GM13977 (cell line): ENCODE measurements around the gene NGEF.
A peak's percentile ranks its signal among the peaks of the same experiment; 100 is the strongest.

ENCODE experiments used
- DNase-seq: peaks from one replicate; pipeline ENCODE4 v3.0.0; 2012; ENCODE audit warnings: low spot score
- in situ Hi-C: fragments of 300-500 bp; cut with MboI; formaldehyde crosslinking; loops from one replicate; pipeline ENCODE4 v1.12.0; 2022; ENCODE audit warnings: low sequenced_read_pairs, low pct_unique_long_range_greater_than_20kb, mixed read lengths, inconsistent platforms; ENCODE audit not compliant: unreplicated experiment
- TF ChIP-seq, protein P1 (sequence below): IDR thresholded peaks from 2 replicates; pipeline ENCODE4 v1.5.1; 2012; ENCODE audit warnings: mild to moderate bottlenecking, control low read depth; ENCODE audit not compliant: insufficient read depth; ENCODE audit errors: extremely low read depth, missing control alignments

The NGEF gene

GRCh38 chr2:232846055-232846454, 167.0 kb downstream of the NGEF start:
- DNase-seq: no peak
- TF ChIP-seq, protein P1, sequence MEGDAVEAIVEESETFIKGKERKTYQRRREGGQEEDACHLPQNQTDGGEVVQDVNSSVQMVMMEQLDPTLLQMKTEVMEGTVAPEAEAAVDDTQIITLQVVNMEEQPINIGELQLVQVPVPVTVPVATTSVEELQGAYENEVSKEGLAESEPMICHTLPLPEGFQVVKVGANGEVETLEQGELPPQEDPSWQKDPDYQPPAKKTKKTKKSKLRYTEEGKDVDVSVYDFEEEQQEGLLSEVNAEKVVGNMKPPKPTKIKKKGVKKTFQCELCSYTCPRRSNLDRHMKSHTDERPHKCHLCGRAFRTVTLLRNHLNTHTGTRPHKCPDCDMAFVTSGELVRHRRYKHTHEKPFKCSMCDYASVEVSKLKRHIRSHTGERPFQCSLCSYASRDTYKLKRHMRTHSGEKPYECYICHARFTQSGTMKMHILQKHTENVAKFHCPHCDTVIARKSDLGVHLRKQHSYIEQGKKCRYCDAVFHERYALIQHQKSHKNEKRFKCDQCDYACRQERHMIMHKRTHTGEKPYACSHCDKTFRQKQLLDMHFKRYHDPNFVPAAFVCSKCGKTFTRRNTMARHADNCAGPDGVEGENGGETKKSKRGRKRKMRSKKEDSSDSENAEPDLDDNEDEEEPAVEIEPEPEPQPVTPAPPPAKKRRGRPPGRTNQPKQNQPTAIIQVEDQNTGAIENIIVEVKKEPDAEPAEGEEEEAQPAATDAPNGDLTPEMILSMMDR: no peak
- in situ Hi-C loops: no loop called here

DNA sequence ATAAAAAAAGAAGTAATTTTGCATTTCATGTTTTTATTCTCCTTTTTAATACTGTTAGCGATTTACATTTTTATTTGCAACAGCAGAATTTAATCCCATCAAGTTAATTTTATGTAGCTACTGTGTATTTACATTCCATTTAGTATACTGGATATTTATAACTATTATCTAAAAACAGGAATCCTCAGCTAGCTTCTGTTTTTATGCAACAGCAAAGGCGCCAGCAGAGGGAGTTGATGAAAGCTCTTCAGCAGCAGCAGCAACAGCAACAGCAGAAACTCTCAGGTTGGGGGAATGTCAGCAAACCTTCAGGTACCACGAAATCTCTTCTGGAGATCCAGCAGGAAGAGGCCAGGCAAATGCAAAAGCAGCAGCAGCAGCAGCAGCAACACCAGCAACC, 169.2 kb downstream of the NGEF start:
- TF ChIP-seq, protein P1: no peak
- in situ Hi-C loops: no loop called here
- DNase-seq: no peak

- no peak for DNase-seq
- in situ Hi-C loops: no loop called here
- TF ChIP-seq, protein P1: no peak
Measured at GRCh38 chr2:232842689-232843088, 170.4 kb downstream of the NGEF start.

DNA sequence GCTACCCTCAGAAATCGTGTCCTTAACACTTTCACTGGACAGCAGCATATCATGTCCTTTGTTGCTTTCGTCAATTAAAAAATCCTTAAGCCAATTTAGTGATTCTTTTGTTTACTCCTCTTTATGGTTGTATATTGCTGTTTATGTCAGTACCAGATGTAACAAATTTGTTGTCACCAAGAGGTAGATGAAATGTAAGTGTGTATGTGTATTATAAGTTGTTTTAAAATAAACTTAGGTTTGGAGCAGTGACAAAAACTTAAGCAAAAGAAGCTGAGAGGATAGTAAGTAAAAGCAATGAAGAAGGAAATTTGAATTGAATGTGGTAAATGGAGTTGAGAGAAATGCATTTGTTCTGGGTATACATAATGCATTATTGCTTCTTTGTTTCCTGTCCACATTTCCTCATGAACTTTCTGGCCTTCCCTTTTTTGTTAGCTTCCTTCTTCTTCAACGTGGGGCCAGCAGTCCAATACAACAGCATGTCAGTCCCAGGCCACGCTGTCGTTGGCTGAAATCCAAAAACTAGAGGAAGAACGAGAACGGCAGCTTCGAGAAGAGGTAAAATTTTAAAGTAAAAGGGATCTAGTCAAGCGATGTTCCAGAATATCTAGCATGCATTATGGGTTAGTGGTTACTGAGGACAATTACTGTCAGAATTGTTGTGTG, 173.5 kb downstream of the NGEF start:
- in situ Hi-C loops: no loop called here
- no peak for DNase-seq
- TF ChIP-seq, protein P1: no peak

DNA sequence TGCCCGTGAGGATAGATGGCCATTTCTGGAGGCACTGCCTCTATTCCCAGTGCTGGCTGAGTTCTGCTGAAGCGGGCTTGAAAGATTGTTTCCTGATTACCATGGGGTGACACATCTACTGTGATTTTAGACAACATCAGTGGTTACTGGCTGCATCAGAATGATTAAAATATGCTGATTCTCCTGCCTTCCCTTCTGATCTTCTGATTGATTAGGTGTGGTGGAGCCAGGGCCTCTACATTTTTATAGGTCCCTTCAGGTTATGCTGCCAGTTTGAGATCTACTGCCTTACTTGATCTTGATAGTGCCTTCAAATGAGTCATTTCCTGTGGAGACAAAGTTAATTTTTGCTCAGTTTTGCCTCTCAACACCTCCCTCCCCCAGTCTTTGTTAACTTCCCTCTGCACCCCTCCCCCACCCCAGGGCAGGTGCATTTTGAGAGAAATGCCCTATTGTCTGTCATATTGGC, 174.6 kb downstream of the NGEF start:
- in situ Hi-C loops: no loop called here
- TF ChIP-seq, protein P1: no peak
- DNase-seq: peak; percentile 59

GRCh38 chr2:232836934-232837333, 176.1 kb downstream of the NGEF start:
- TF ChIP-seq, protein P1: no peak
- in situ Hi-C loops: no loop called here
- no peak for DNase-seq

DNA sequence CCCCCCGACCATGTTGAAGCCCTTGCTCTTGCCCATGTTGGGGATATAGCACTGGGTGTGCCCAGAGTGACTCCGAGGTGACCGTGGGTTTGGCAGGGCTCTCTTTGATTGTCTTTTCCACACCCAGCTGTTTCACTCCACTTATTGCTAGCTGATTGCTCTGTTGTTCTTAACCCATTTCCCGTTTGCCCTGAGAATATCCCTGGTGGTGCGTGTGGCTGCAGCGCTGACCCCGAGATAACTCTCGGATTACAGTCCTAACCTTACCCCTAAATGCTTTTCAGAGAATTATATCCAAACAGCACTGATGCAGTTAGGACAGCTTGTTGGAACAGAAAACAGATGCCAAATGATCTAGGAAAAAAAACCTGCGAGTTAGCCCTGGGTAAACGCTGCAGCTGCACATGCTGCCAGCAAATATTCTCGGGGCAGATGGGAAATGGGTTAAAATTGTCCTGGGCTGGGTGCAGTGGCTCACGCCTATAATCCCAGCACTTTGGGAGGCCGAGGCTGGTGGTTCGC, 177.3 kb downstream of the NGEF start:
- in situ Hi-C loops: no loop called here
- TF ChIP-seq, protein P1: no peak
- no peak for DNase-seq
